HCEC 1CT (cell line): Measurements from ENCODE around the gene TLE3.

Source experiments
- DNase-seq: peaks from one replicate; pipeline ENCODE4 v3.0.0-alpha.2; 2017

Gene TLE3

DNA sequence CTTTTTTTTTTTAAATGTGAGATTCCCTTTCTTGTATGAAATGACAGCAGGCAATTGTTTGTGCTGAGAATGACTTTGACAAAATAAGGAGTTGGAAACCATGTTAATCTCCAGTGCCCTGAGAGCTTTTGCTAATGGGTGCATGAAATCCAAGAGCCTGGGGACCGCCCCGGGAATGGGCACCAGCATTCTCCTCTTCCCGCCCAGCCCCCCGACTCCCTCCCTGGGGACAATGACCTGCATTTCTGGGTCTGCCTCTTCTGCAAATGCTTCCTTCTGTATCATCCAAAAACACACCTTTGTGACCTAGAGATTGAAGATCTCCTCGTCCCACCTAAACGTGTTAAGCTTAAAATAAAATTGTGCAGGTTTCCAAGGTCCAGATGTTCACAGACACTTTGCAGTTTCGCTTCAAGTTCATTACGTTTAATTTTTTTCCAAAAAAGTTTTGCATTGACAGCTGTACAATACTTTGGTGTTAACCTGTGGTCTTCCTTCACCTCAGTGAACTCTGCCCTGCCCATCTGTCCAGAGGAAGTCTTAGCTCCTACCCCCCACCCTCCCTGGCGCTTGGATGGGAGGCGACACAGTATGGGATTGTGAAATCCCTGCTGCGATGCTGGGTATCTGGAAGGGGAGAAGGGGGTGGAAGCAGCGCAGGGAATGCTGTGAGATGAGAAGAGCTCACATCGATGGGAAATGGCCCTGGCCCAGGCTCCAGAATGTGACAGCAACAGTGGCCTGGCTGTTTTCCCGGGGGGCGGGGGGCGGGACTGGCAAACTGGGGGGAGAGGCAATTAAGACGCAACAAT, 50.1 kb downstream of the TLE3 start:
- DNase-seq, result no peak

GRCh38 chr15:70046679-70047369, 50.9 kb downstream of the TLE3 start:
- no peak for DNase-seq

GRCh38 chr15:70045045-70045444, 52.7 kb downstream of the TLE3 start:
- DNase-seq, result peak; percentile 56

GRCh38 chr15:70044168-70044567, 53.5 kb downstream of the TLE3 start:
- DNase-seq, result no peak

GRCh38 chr15:70043590-70043989, 54.1 kb downstream of the TLE3 start:
- DNase-seq, result no peak

- DNase-seq, result no peak
Observed at GRCh38 chr15:70042553-70043214, 55.0 kb downstream of the TLE3 start.

DNA sequence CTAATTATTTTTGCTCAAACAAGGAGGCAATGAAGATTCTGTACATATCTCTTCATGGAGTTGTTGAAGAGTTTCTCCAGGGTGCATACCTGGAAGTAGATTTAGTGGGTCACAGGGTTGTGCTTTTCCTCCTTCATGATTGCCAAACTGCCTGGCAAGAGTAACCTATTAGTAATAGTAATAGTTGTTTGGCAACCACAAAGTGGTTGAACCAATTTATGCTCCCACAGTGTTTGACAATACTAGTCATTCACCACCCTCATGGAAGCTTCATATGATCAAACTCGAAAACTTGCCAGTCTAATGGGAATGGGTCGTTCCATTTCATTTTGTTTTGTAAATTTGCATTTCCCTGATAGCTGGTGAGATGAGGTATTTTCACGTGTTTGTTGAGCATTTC, 57.8 kb downstream of the TLE3 start:
- DNase-seq, result no peak

- no peak for DNase-seq
Observed at GRCh38 chr15:70038730-70039392, 58.9 kb downstream of the TLE3 start.

DNA sequence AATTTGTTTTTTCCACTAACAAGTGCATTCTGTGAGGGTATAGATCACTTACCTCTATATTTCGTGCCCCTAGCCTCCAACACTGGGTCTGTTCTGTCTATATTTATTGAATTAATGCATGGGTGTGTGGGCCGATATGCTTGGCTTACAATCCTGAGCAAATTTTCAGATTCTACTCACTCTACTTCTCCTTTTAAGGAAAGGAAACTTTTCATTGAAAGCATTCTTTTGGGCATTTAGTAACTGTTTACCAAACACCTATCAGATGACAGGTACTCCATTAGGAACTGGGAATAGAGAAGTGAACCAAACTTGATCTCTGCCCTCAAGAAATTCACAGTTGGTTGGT, 60.5 kb downstream of the TLE3 start:
- DNase-seq, result no peak

GRCh38 chr15:70036585-70037291, 61.0 kb downstream of the TLE3 start:
- DNase-seq, result no peak

DNA sequence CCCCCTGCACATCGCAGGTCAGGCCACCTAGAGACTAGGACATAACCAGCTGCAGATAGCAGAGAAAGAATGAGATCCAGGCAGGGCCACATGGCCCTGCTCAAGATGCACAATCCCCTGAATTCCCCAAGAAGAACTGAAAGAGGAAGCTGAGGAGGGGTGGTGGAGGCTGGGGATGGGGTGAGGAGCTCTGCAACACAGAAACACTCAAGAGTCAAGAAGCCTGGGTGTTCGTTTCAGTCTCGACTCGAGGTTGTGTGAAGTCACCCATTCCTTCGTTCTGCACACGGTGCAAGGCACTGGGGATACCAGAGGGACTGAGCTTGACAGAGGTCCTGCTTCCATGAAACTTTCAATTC, 62.0 kb downstream of the TLE3 start:
- DNase-seq, result no peak

DNA sequence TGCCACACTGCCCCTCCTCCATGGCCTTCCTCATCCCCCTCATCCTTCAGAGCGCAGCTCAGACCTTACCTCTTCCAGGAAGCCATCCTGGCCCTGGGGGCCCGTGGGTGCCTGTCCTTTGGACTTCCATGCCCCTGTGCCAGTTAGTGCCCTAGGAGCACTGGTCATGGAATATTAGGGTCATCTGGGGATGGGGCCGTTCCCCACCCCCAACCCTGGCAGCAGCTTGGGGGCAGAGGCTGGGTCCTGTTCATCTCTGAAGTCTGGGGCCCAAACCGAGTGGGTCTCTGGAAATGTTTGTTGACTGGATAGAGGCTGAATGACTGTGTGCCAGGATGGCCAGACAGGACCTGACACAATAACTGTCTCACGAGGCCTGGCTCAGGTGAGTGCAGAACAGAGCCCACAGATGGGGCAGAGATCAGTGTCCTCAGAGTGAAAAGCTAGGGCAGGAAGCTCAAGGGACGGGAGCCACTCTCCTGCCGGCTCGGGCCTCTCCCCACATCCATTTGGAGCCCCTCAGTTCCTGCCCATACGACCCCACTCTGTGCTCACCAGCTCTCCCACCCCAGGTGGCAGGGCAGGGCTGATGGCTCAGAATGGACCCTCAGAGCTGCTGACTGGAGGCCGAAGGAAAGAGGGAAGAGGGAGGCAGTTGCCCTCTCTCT, 62.5 kb downstream of the TLE3 start:
- DNase-seq, result no peak

- DNase-seq, result no peak
Observed at GRCh38 chr15:70034596-70034995, 63.1 kb downstream of the TLE3 start.

DNA sequence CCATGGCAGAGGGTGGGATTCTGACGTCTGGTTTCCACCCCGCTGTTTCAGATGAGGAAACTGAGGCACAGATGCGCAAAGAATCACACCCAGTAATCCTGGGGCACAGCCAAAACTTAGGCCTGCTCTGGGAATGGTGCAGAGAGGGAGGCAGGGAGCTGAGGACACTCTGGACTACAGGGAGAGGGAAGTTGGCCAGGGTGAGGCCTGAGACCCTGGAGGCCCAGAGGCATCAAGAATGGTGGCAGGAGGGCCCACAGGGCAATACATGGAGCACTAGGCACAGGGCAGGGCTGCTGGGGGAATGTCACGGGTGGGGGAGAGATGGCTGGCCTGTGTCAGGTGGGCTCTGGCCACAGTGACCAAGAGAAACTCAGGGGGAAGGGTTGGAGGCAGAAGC, 63.6 kb downstream of the TLE3 start:
- no peak for DNase-seq

DNA sequence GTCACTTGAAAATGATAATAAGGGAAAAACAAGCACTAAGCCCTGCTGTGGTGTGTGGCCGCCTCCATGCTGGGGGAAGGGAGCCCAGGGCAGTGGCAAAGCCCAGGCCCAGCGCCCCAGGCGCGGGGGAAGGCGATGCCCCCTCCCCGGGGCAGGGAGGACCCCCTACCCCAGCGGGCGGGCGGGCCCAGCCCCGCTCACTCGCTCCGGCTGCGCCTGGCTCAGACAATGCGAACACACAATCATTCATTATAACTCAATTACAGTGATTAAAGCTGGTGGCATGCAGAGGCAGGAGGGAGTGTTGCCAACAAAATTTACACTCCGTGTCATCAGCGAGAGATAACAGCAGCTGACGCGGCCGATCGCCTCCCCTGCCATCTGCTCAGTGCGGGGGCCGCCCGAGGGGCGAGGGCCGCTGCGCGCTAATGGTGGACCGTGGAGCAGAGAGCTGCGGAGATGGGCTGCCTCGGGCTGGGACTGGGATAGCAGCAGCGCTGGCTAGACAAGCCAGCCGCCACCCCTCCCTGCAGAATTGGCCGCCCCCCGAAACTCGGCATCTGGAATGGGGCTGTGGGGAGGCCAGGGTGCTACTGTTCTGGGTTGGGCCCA, 64.1 kb downstream of the TLE3 start:
- DNase-seq, result no peak

- no peak for DNase-seq
Observed at GRCh38 chr15:70033109-70033508, 64.6 kb downstream of the TLE3 start.

DNA sequence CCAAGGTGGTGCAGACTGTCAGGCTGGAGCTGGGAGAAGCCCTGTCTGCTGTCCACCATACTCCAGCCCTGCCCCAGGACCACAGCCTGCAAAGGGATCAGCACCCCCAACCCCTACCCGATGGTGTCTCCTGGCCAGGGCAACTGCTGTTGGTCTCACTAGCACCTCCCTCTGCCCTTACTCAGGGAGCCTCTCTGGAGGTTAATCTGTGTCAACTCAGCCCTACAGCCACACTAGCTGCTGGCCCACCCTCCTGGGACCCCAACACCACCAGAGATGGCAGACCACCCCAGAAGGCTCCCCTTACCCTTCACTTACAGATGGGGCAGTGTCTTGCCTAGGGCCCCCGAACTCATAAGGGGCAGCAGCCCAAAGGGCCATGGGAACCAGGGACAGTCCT, 65.2 kb downstream of the TLE3 start:
- no peak for DNase-seq

GRCh38 chr15:70031713-70032112, 66.0 kb downstream of the TLE3 start:
- no peak for DNase-seq

DNA sequence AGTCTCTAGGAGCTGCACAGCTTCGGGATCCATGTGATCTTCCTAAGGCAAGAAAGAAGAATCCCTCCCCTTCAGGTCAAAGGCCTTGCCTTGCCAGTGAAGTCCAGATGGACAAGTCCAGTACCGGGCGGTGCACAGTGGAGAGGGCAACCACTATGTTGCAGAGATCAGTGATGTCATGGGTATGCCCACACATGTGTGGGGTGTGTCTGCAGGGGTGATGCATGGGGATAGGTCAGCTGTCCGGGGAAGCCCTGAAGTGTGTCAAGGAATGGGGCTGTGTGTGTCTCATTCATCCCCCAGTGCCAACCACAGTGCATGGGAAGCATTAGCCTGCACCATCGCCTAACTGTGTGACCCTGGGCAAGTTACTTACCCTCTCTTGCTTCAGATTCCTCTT, 66.5 kb downstream of the TLE3 start:
- no peak for DNase-seq

DNA sequence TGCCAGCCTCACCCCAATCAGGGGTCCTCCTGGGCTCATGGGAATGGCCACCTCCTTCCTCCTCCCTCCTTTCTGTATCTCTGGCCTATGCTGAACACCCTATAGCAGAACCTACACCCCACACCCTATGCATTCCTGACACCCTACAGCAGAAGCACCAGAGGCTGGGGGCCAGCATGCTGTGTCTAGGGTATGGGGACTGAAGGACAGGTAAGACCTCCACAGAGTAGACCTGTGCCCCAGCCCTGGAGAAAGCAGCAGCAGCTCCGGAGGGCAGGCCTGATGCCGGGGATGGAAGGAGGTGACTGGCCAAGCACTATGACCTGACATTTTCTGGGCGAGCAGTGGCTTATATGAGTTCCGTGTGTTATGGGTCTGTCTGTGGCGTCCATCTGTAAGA, 66.9 kb downstream of the TLE3 start:
- no peak for DNase-seq

DNA sequence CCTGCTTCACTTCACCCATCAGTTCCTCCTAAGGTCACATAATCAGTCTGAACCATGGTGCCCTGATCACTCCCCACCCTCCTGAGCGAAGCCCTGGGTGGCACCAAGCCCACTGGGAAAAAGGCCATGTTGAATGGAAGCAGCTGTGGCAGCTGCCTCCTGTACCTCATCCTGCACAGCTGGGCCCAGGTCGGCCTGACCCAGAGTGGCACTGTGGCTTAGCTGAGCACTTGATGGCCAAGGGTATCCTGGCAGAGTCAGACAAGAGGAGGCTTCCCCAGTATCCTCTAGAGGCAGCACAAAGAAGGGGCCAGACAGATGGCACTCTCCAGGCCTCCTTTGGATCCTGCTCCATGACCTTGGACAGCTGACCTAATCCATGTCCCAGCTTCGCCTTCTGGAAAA, 68.4 kb downstream of the TLE3 start:
- DNase-seq, result no peak

DNA sequence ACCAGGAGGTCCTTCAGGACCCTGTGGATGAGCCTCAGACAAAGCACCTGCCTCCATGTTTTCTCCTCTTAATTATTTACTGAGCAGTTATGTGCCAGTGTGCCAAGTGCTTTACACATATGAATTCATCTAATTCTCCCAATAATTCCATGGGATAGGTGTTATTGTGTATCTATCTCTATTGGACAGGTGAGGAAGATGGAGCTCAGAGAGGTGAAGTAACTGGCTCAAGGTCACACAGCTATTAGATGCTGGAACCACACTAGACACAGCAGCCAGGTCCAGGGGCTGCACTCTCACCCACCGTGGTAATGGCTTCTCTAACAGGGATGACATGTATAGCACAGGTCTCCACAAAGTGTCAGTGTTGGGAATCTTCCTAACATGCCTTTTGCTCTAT, 70.2 kb downstream of the TLE3 start:
- no peak for DNase-seq
